Measurements from ENCODE around the gene ANKH.
"Not testable (repeated sequence)": the region's sequence is repeated elsewhere in the genome, so short reads cannot be mapped to it uniquely, and the experiment has no call there.

The ANKH gene

GRCh38 chr5:14871214-14872069 lies at the start of gene ANKH:
Gene ANKH, minus strand, starts transcription at chr5:14871778. Its CDS starts 331 bp downstream, at chr5:14871447.
- peak; percentile 75 for DNase-seq (ENCODE audit: low spot score)

GRCh38 chr5:14920121-14920520 lies 48.5 kb upstream of the ANKH start:
- DNase-seq (ENCODE audit: low spot score): no peak

GRCh38 chr5:14919106-14919505 lies 47.5 kb upstream of the ANKH start:
- DNase-seq (ENCODE audit: low spot score): not testable (repeated sequence)

DNA sequence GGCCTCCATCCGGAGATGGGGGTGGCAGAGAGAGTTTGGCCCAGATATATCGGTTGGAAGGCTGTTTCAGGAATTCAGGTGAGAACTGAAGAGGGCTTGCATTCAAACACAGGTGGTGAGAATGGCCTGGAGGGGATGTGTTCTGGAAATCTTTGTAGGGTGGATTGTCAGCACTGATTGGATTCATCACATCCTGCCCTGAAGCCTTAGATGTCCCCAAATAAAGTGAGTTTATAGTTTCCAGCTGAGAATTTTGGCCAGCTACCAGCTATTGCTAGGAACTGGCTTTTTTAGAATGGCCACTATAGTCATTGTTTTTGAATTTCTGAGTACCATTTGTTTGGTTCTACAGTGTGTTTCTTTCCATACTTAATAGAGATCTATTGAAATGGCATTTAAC lies 46.1 kb upstream of the ANKH start:
- no peak for DNase-seq (ENCODE audit: low spot score)

DNA sequence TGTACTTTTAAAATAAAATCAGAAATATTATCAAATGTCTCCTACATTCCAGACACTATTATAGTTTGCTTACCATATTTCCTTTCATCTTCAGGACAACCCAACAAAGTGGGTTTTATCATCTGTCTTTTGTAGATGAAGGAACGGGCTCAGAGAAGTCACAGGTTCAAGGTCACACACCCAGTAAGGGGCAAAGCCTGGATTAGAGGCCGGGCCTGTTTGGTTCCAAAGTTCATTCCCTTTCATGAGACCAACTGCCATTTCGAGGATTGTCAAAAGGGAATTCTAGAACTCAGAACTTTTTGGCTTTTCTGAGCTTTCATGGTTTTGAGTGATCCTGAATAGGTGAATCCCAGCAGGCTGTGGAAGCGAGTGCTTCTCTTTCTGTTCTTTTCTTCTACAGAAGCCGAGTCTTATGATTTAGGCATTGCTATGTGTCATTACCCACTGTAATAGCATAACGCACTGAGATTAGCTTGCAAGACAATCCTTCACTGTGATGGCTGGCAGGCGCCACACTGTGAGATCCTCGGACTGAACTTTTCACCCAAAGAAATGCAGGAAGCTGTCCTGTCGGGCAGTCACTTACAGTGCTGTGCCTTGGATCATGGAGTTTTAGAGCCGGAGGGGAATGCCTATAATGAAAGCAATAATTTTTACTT lies 43.8 kb upstream of the ANKH start:
- peak; percentile 50 for DNase-seq (ENCODE audit: low spot score)

GRCh38 chr5:14914623-14915260 lies 43.2 kb upstream of the ANKH start:
- no peak for DNase-seq (ENCODE audit: low spot score)

DNA sequence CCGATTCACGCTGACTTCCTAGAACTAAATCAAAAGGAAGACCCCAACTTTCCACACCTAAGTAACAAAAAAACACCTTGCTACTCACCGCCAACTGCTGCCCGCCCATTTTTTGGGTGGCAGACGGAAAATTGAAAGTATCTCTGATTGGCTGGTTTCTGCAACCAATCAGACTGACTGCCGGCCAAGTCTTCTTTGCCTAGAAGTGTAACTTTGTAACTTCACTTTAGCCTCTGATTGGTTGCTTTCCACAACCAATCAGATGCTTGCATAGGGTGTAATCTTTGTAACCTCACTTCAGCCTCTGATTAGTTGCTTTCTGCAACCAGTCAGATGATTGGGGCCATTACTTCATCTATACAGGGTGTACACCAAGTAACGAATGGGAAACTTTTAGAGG lies 42.6 kb upstream of the ANKH start:
- no peak for DNase-seq (ENCODE audit: low spot score)

DNA sequence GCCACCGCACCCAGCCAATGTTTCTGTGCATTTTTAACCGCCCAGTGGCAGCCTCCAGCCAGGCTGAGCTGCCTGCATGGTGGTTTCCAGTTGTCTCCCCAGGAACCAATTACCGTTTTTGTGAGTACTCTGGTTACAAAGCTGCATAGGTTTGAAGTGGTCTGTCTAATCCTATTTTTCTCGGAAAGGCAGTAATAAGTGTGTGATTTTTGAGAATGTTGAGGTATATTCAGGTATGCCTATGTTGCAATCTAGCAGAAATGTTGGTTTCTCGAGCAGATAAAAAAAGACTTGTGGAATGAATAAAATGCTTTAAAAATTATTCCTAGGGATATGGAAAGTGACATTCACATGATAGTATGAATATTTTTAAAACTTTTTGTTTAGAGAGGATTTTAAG lies 41.5 kb upstream of the ANKH start:
- DNase-seq (ENCODE audit: low spot score): no peak

GRCh38 chr5:14912206-14912605 lies 40.6 kb upstream of the ANKH start:
- no peak for DNase-seq (ENCODE audit: low spot score)

DNA sequence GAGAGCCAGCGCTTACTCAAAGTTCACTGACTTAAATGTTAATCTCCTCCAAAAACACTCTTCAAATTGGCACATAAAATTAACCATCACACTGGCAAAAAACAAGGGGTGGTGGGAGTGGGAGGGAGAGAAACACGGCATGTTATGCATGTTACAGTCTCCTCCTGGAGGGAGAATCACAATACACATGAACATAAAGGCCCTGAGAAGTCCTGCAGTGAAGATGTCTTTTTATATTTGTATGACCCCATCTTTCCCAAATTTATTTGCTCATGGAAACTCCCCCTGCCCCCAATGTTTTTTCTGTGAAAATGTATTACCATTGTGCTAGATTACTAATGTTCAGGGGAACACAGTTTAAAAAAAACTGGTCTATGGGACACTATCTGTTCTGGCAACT lies 37.8 kb upstream of the ANKH start:
- no peak for DNase-seq (ENCODE audit: low spot score)

GRCh38 chr5:14908172-14908571 lies 36.6 kb upstream of the ANKH start:
- no peak for DNase-seq (ENCODE audit: low spot score)

GRCh38 chr5:14906628-14907027 lies 35.0 kb upstream of the ANKH start:
- DNase-seq (ENCODE audit: low spot score): no peak

DNA sequence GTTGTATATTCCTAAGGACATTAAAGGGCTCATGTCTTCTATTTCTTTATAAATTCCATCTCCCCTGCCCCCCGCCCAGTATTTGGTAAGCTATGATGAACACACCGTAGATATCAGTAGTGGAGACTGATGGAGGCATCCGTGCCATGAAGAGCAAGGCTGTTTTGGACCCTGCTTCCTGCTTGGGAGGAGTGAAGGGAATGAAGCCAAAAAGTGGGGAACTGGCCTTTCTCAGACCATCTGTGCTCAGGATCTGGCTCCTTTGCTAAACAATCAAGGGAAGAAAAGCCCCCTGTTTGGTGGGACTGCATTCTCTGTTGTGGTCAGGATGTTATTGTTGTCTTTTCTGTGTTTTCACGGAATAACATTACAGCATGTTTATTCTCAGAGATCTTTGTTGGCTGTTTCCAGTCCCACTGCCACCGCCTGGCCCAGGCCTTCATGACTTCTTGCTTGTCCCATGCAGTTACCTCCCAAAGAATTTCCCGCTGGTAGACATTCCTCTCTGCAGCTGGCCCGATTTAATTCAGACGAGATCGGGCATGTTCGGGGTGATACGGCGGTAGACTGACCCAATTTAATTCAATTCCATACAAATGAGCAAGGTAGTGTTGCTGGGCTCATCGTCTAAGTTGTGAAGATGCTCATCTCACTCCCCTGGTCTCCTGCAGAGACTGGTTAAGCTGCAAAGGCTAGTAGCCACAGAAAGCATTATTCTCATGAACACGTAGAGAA lies 31.4 kb upstream of the ANKH start:
- no peak for DNase-seq (ENCODE audit: low spot score)

GRCh38 chr5:14901462-14902051 lies 30.0 kb upstream of the ANKH start:
- DNase-seq (ENCODE audit: low spot score): no peak

- DNase-seq (ENCODE audit: low spot score): no peak
Measured at GRCh38 chr5:14900693-14901461, 29.3 kb upstream of the ANKH start.

DNA sequence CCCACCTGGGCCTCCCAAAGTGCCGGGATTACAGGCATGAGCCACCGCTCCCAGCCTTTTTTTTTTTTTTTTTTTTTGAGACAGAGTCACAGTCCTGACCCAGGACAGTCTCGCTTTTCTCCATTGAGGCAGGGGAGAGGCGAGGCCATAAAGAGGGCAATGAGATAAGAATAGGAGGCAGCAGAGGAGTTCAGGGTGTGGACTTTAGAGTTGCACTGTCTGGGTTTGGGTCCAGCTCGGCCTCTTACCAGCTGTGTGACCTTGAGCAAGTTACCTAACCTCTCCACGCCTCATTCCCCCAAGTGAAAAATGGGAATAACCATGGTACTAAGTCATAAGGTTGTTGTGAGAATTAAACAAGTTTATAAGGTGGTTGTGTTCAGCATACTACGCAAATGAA lies 24.6 kb upstream of the ANKH start:
- no peak for DNase-seq (ENCODE audit: low spot score)

DNA sequence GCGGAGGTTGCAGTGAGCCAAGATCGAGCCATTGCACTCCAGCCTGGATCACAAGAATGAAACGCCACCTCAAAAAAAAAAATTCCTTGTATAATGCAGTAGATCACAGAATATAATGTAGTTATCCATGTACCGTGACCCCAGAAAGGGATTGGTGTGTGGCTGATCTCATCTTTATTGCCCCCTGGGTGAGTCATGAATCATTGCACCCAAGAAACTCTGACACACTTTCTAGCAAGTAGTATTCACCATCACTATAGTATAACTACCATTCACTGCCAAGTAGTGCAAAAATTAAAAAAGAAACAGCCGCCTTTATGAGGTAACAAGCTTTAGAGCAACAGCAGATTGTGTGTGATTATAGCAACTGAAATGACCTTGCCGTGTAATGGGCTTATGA lies 23.7 kb upstream of the ANKH start:
- DNase-seq (ENCODE audit: low spot score): no peak

- no peak for DNase-seq (ENCODE audit: low spot score)
Measured at GRCh38 chr5:14894748-14895147, 23.2 kb upstream of the ANKH start.

DNA sequence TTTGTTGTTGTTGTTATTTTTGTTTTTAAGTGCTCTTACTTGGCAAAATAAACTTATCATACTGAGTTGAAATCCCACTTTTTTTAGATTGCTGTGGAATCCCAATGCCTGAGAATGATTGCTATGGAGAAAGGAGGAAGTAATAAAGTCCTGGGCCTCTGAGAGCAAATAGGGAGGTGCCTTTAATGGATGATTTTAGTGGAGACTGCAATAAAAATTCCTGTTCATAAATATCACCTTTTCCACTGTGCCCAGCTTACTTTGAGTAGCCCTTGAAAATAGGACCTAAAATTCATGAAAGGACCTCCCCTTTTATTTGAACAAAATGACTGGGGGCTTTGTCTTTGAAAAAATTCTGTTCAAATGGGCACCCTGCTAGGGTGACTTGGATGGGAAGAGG lies 21.8 kb upstream of the ANKH start:
- no peak for DNase-seq (ENCODE audit: low spot score)

GRCh38 chr5:14890846-14891245 lies 19.3 kb upstream of the ANKH start:
- DNase-seq (ENCODE audit: low spot score): no peak

GRCh38 chr5:14884062-14884612 lies 12.6 kb upstream of the ANKH start:
- DNase-seq (ENCODE audit: low spot score): no peak
